B cell (primary cell): ENCODE measurements around the gene SHMT1. TPM values are rescaled to one million over a fixed set of nuclear protein-coding genes. Genes with fewer than 3 reads are reported as not detected.

Experiments
- ATAC-seq: fragments of 200-7000 bp; cut with Tn5 transposase; one replicate; pipeline ENCODE4 v1.10.0; 2021; ENCODE audit warnings: low read depth, mild to moderate bottlenecking, moderate number of reproducible peaks, moderate library complexity
- CTCF ChIA-PET: fragments of 350-600 bp; sonication (Branson Sonifier 250); formaldehyde crosslinking; loops from one replicate; lab custom pipeline; 2021; ENCODE audit warnings: antibody characterized with exemption, inconsistent platforms; lab: Charles Lee
- POLR2A ChIA-PET: fragments of 350-600 bp; sonication (Branson Sonifier 250); formaldehyde crosslinking; loops from one replicate; lab custom pipeline; 2021; ENCODE audit warnings: antibody characterized with exemption; lab: Charles Lee
- DNase-seq: peaks from one replicate; pipeline ENCODE4 v3.0.0; 2013
- H2AFZ ChIP-seq: 2 replicates; pipeline ENCODE4 v1.6.1; 2012; ENCODE audit warnings: mild to moderate bottlenecking, low read depth, low read length; ENCODE audit not compliant: insufficient read depth, poor library complexity, severe bottlenecking
- H3K27ac ChIP-seq, 2 donors: 1 replicate in 1 of 2; 2 replicates in 1 of 2; pipeline ENCODE4 v1.5.1; 2012 to 2013; ENCODE audit warnings: low read length in 2 of 2, mild to moderate bottlenecking in 2 of 2, moderate library complexity in 1 of 2
- H3K27me3 ChIP-seq, 4 experiments: fragments of 200-600 bp in 1 of 4; sonication (generic) in 1 of 4; replicated peaks in 1 of 4; 1 replicate in 2 of 4; 2 replicates in 2 of 4; pipeline versions ENCODE4 v1.6.1 to v1.7.0; 2013 to 2016; ENCODE audit warnings: low read length in 3 of 4, mild to moderate bottlenecking in 2 of 4, mixed read lengths in 1 of 4, moderate library complexity in 1 of 4; ENCODE audit not compliant: insufficient read depth in 4 of 4, control insufficient read depth in 3 of 4; ENCODE audit errors: control extremely low read depth in 1 of 4
- H3K36me3 ChIP-seq, 2 experiments: replicated peaks in 1 of 2; 1 replicate in 1 of 2; 2 replicates in 1 of 2; pipeline versions ENCODE4 v1.6.1 to v1.7.1; 2013; ENCODE audit warnings: low read length in 1 of 2; ENCODE audit not compliant: insufficient read depth in 2 of 2, control insufficient read depth in 1 of 2; ENCODE audit errors: control extremely low read depth in 1 of 2, extremely low read depth in 1 of 2
- H3K4me1 ChIP-seq, 2 donors: fragments of 200-600 bp in 1 of 2; sonication (generic) in 1 of 2; 1 replicate in 1 of 2; 2 replicates in 1 of 2; pipeline versions ENCODE4 v1.5.1 to v1.6.1; 2013 to 2017; ENCODE audit warnings: low read length in 2 of 2; ENCODE audit not compliant: control insufficient read depth in 2 of 2, insufficient read depth in 2 of 2
- H3K4me2 ChIP-seq: replicated peaks from 2 replicates; pipeline ENCODE3; 2012; ENCODE audit warnings: mild to moderate bottlenecking, low read depth, low read length; ENCODE audit not compliant: poor library complexity, severe bottlenecking
- H3K4me3 ChIP-seq, 5 experiments: fragments of 200-600 bp in 1 of 5; sonication (generic) in 1 of 5; 1 replicate in 3 of 5; 2 replicates in 2 of 5; pipeline versions ENCODE4 v1.5.1 to v1.7.0; 2011 to 2016; ENCODE audit warnings: low read length in 4 of 5, mild to moderate bottlenecking in 4 of 5, low read depth in 2 of 5, control low read depth in 1 of 5, moderate library complexity in 1 of 5; ENCODE audit not compliant: insufficient read depth in 1 of 5; ENCODE audit errors: control extremely low read depth in 1 of 5, extremely low read depth in 1 of 5
- H3K79me2 ChIP-seq: fragments of 200-600 bp; sonication (generic); one replicate; pipeline ENCODE4 v1.6.0; 2016; ENCODE audit warnings: low read length; ENCODE audit not compliant: control insufficient read depth, insufficient read depth
- H3K9ac ChIP-seq: fragments of 200-600 bp; sonication (generic); 2 replicates; pipeline ENCODE4 v1.6.1; 2017; ENCODE audit warnings: mild to moderate bottlenecking, low read length, moderate library complexity
- H3K9me3 ChIP-seq, 3 donors: one replicate each; pipeline versions ENCODE4 v1.6.1 to v1.7.1; 2013; ENCODE audit warnings: low read length in 2 of 3; ENCODE audit not compliant: control insufficient read depth in 2 of 3, insufficient read depth in 1 of 3; ENCODE audit errors: control extremely low read depth in 1 of 3
- H4K20me1 ChIP-seq: 2 replicates; pipeline ENCODE4 v1.6.0; 2012; ENCODE audit warnings: mild to moderate bottlenecking, low read length; ENCODE audit not compliant: insufficient read depth, control insufficient read depth, poor library complexity, severe bottlenecking
- H3K27ac Mint-ChIP-seq: one replicate; pipeline ENCODE4 v1.8.0; 2021; ENCODE audit warnings: mixed read lengths
- H3K27me3 Mint-ChIP-seq: one replicate; pipeline ENCODE4 v1.8.0; 2021; ENCODE audit warnings: mixed read lengths
- H3K4me1 Mint-ChIP-seq: one replicate; pipeline ENCODE4 v1.8.0; 2021; ENCODE audit warnings: mixed read lengths
- H3K4me3 Mint-ChIP-seq: one replicate; pipeline ENCODE4 v1.8.0; 2021; ENCODE audit warnings: mixed read lengths
- H3K9me3 Mint-ChIP-seq: one replicate; pipeline ENCODE4 v1.8.0; 2022; ENCODE audit warnings: mixed read lengths; ENCODE audit not compliant: insufficient read depth
- EZH2 ChIP-seq: IDR thresholded peaks from 2 replicates; pipeline ENCODE4 v1.6.1; 2012; ENCODE audit warnings: borderline replicate concordance, low read depth, mild to moderate bottlenecking, moderate library complexity, low read length; ENCODE audit not compliant: insufficient read depth, poor library complexity, severe bottlenecking
- WGBS: methylation state at CpG from one replicate; pipeline ENCODE4 v1.1.5; 2013; ENCODE audit warnings: missing lambda C conversion rate; ENCODE audit not compliant: insufficient coverage; 5-methylcytosine and 5-hydroxymethylcytosine counted together
- intact Hi-C: fragments of 100-400 bp; cut with micrococcal nuclease; formaldehyde crosslinking; loops from one replicate; pipeline ENCODE4 v1.10.0; 2022
- polyA plus RNA-seq: library from polyadenylated mRNA; depleted of rRNA; stranded (reverse); fragments of >200 nt; gene quantifications from 2 replicates; pipeline ENCODE4 v1.2.3, GENCODE V29; 2012
- total RNA-seq, 2 donors: library from RNA; stranded (reverse); fragments of 120-200 nt in 1 of 2; gene quantifications; 1 replicate in 1 of 2; 2 replicates in 1 of 2; pipeline versions ENCODE4 v1.2.3 to v1.2.4, GENCODE V29; 2013 to 2022
- TF ChIP-seq, protein P1 (sequence below): fragments of 200-600 bp; IDR thresholded peaks from one replicate; pipeline ENCODE4 v1.8.0; 2022; ENCODE audit warnings: antibody characterized with exemption, mild to moderate bottlenecking

SHMT1 gene
- total and polyA plus RNA-seq, 2 donors (not counting 1 experiment from before 2014, with no cell fraction given), result 6.9 to 23.5 TPM

DNA sequence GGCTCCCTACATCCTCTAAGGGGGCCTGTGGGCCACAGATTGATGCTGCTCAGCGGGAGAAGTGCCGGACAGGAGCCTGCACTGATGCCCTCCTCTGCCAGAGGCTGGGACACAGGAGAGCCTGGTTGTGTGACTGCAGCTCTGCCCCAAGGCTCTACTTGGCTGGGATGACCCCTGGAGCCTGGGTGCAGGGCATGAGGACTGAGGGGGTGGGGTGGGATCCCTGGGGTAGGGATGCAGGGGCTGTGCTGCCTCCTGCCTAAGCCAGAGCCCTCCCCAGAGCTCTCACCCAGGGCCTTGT is 14.8 kb upstream of the SHMT1 start:
- H3K27me3 ChIP-seq, result peaks cover 0 to 27% (median 5%) of the 10 kb centered on the region in 4 experiments
- H3K9me3 ChIP-seq, result peaks cover 0 to 7% (median 4%) of the 10 kb centered on the region in 3 donors
- ATAC-seq (no peak), DNase-seq (no peak)
- ChIA-PET POLR2A (no interaction called here), CTCF (no interaction called here)
- WGBS, result 100% methylated on average over 2 of the region's 2 CpGs
- intact Hi-C loops, result no loop called here
- H4K20me1 ChIP-seq, result no peaks in the 10 kb centered on the region
- Mint-ChIP-seq H3K27ac (no peak overlapping the region), H3K9me3 (no peaks in the 10 kb centered on the region), H3K4me1 (peaks cover 9% of the 10 kb centered on the region), H3K4me3 (no peak overlapping the region), H3K27me3 (peaks cover 10% of the 10 kb centered on the region)
- H3K4me3 ChIP-seq, result no peak overlapping the region
- H3K27ac ChIP-seq, result no peak overlapping the region
- H3K4me2 ChIP-seq, result no peak overlapping the region
- H3K79me2 ChIP-seq, result no peaks in the 10 kb centered on the region
- no peaks in the 10 kb centered on the region for H3K36me3 ChIP-seq
- no peak overlapping the region for H2AFZ ChIP-seq
- no peak for TF ChIP-seq EZH2
- TF ChIP-seq, protein P1, sequence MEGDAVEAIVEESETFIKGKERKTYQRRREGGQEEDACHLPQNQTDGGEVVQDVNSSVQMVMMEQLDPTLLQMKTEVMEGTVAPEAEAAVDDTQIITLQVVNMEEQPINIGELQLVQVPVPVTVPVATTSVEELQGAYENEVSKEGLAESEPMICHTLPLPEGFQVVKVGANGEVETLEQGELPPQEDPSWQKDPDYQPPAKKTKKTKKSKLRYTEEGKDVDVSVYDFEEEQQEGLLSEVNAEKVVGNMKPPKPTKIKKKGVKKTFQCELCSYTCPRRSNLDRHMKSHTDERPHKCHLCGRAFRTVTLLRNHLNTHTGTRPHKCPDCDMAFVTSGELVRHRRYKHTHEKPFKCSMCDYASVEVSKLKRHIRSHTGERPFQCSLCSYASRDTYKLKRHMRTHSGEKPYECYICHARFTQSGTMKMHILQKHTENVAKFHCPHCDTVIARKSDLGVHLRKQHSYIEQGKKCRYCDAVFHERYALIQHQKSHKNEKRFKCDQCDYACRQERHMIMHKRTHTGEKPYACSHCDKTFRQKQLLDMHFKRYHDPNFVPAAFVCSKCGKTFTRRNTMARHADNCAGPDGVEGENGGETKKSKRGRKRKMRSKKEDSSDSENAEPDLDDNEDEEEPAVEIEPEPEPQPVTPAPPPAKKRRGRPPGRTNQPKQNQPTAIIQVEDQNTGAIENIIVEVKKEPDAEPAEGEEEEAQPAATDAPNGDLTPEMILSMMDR, result no peak
- H3K4me1 ChIP-seq, result peaks cover 7 to 18% of the 10 kb centered on the region in 2 donors
- no peak overlapping the region for H3K9ac ChIP-seq

DNA sequence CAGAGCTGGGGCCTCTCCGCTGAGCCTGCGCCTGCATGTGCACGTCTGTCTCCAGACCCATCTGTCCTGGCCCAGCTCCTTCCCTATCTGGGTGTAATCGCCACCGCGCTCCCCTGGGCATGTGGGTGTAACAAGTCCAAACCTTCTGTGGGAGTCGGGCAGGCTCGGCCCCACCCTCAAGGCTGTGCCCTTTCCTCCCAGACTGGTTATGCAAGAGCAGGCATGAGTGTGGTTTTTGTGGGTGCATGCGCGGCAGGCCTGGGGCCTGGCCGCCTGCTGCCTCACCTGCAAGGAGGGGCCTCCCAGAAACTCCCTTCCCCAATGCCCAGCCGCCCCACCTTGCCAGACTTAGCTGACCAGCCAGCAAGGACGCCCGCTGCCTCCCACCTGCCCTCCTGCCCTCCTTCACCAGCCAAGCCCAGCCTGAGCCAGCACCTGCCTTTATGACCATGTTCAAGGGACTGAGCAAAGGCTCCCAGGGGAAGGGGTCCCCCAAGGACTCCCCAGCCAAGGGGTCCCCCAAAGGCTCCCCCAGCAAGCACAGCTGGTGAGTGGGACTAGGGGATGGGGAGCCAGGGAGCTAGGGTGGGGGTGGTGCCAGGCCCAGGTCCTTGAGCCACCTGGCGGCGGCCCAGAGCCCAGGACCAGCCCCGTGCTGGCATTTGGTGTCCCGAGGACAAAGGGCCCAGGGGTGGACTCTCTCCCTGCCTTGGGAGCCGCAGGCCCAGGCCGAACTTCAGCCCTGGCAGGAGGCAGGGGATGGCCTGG is 14.3 kb upstream of the SHMT1 start, which contains the start of gene EVPLL:
TSS of gene EVPLL (plus strand) at position 342 of the 768 bp plus-strand sequence. CDS start 3,160 bp downstream, outside the sequence.
- Histone ChIP-seq H3K4me3 (no peak within 1 kb of the TSS), H3K36me3 (no peaks in the 10 kb centered on the region), H2AFZ (peak within 1 kb of the TSS; percentile 38), H3K9ac (no peak within 1 kb of the TSS), H3K4me1 (peaks cover 7 to 13% of the 10 kb centered on the region in 2 donors), H3K4me2 (peak within 1 kb of the TSS; percentile 53), H3K79me2 (no peaks in the 10 kb centered on the region), H3K9me3 (peaks cover 0 to 7% (median 4%) of the 10 kb centered on the region in 3 donors), H3K27ac (no peak within 1 kb of the TSS), H4K20me1 (no peaks in the 10 kb centered on the region), H3K27me3 (peaks cover 0 to 27% (median 5%) of the 10 kb centered on the region in 4 experiments)
- POLR2A ChIA-PET, result interaction anchor here (0.5 kb wide), 1 partner anchor 982 kb away, joined by 3 read pairs; no protein-coding TSS in a partner anchor
- Mint-ChIP-seq H3K27ac (peak within 1 kb of the TSS; percentile 10), H3K4me1 (peaks cover 9% of the 10 kb centered on the region), H3K4me3 (no peak within 1 kb of the TSS), H3K9me3 (no peaks in the 10 kb centered on the region), H3K27me3 (peaks cover 10% of the 10 kb centered on the region)
- CTCF ChIA-PET, result no interaction called here
- 41% methylated on average over 18 of the region's 20 CpGs for WGBS
- ATAC-seq (peak; percentile 60), DNase-seq (peak; percentile 41)
- no peak for TF ChIP-seq EZH2
- TF ChIP-seq, protein P1, result no peak
- intact Hi-C loops, result no loop called here
